NCI-H1436 (cell line): Measurements from ENCODE around the gene ZBP1.
"Not testable (repeated sequence)": the region's sequence is repeated elsewhere in the genome, so short reads cannot be mapped to it uniquely, and the experiment has no call there.

Experiments used
- DNase-seq: peaks from one replicate; lab custom pipeline; 2025; lab: John Stamatoyannopoulos, UW

ZBP1 gene

DNA sequence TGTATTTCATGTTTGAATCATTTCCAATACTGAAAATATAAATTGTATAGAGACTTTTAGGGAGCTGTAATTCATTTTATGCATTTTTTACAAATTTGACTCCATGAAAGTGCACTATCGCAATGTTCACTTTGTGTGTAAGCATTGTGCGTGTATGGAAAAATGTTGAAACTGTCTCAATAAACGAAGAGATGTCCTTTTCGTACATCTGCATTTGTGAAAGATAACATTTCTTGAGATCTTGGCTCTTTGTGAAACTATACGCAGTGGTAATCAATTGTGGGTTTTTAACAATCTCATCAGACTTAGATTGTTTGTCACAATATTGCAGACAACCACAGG is 18.6 kb upstream of the ZBP1 start:
- DNase-seq: no peak

DNA sequence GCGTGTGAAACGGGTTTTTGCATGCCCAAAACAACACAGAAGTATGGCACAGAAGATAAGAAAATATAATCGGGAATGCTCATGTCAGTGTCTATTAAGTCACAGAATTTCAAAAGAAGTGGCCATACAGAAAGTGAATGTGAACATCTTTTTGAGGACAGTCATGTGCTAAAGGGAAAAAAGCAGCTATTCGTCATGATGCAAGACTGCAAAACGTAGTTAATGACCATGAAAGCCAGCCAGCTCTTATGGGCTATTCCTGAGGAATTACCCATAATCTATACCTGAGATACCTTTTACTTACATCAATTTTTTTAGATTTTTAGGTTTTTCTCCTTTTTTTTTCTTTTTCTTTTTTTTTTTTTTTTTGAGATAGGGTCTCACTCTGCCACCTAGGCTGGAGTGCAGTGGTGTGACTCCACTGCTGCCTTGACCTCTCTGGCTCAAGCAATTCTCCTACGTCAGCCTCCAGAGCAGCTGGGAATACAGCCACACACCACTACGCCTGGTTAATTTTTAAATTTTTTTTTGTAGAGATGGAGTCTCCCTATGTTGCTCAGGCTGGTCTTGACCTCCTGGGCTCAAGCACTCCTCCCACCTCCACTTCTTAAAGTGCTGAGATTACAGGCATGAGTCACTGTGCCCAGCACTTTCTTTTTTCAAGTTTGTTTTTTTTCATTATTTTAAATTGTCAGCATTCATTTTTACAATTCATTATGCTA is 18.1 kb upstream of the ZBP1 start:
- no peak for DNase-seq

DNA sequence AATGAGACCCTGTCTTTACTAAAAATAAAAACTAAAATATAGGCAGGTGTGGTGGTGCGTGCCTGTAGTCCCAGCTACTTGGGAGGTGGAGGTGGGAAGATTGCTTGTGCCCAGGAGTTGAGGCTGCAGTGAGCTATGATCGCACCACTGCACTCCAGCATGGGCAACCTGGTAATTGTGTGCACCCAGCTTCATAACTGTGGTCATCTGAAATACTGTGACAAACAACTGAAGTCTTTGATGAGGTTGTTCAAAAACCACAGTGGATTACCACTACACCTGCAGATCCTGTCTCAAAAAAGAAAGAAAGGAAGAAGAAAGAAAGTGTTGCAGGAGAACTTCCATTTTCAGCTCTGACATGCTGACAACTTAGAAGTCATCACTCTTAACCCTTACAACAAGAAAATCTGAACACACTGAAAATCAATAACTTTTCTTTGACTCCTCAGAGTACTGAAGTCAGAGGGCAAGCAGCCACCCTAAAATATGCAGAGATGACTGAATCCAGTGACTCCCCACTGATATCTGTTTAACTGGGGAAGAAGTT is 13.8 kb upstream of the ZBP1 start:
- DNase-seq: no peak

DNA sequence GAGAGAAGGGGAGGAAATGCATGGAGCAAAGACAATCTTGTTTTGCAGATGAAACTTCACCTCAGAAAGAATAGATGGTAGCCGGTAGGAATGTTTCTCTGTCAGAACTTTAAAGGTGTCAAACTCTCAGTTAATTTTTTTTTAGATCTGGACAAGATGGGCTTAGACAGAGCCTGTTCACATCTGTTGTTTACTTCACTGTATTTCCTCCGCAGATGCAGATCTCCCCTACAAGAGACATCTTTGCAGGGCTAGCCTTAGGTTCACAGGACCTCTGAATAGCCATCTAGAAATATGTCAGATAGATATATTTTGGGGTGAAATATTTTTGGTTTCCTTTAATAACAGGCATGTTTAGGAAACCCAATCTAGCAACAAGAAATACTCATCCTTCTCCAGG is 12.1 kb upstream of the ZBP1 start:
- no peak for DNase-seq

DNA sequence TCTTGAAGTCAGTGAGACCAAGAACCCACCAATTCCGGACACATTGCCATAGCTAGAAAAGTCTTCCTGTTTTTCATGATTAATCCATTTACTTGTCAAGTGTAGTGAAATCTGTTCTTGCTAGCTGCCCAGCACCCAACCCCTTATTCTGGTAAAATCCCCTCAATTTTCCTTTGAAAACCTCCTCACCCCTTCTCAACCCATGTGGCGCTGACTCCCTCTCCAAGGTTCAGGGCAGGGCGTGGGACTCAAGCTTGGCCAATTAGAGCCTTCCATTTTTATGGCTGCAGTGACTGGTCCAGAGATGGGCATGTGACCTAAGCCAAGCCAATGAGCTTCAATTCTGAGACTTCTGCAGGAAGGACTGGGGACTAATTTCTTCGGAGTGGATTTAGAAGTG is 9.8 kb upstream of the ZBP1 start:
- DNase-seq: no peak

DNA sequence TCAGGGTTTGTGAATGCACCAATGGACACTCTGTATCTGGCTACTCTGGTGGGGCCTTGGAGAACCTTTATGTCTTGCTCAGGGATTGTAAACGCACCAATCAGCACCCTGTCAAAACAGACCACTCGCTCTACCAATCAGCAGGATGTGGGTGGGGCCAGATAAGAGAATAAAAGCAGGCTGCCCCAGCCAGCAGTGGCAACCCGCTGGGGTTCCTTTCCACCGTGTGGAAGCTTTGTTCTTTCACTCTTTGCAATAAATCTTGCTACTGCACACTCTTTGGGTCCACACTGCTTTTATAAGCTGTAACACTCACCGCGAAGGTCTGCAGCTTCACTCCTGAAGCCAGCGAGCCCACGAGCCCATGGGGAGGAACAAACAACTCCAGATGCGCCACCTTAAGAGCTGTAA is 9.3 kb upstream of the ZBP1 start:
- not testable (repeated sequence) for DNase-seq

DNA sequence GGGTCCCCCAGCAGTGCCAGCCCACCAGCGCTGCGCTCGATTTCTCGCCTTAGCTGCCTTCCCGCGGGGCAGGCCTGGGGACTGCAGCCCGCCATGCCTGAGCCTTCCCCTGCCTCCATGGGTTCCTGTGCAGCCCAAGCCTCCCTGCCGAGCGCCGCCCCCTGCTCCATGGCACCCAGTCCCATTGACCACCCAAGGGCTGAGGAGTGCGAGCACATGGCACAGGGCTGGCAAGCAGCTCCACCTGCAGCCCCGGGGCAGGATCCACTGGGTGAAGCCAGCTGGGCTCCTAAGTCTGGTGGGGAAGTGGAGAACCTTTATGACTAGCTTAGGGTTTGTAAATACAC is 8.7 kb upstream of the ZBP1 start:
- not testable (repeated sequence) for DNase-seq

DNA sequence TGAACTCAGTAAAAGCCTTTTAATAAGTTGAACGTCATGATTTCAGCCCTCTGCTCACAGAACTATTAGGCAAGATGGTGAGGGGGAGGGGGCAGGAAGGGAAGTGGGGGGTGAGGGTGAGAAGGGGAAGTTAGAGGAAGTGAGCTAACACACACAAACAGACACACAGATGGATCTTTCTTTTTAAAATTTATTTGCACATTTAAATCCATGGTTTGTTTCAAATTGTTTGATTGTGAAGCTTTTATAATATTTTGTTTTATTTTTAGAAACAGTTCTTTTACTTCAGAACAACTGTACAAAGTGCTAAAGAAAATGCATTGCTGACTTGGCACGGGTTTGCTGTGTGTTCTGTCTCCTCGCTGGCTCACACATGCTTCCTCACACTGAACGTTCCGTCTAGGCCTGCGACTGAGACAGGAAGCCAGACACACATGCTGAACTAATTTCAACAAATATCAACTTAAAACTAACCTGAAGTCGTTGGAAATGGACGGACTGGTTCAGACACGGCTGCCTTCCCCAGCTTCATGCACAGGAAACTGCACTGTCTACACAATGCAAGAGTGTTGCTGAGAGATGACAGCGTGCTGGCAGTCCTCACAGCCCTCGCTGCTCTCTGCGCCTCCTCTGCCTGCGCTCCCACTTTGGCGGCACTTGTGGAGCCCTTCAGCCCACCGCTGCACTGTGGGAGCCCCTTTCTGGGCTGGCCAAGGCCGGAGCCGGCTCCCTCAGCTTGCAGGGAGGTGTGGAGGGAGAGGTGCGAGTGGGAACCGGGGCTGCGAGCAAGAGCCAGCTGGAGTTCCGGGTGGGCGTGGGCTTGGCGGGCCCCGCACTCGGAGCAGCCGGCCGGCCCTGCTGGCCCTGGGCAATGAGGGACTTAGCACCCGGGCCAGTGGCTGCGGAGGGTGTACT is 8.1 kb upstream of the ZBP1 start:
- DNase-seq: no peak

DNA sequence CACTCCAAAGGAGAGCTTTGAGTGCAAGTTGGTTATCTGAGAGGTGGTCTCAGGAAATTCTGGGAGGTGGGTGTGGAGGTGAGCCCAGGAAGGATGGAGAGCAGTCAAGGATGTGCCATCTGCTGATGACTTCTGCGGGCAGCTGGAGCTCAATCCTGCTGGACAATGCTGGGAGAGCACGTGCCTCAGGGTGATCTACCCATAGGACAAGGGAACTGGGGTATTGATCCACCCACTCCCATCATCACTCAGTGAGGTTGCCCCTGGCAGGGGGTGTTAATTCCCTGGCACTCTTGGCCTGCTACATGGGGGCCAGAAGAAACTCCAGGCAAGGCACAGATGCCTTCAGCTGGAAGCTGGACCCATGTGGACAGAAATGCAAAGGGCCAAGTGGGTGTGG is 7.1 kb upstream of the ZBP1 start:
- DNase-seq: no peak

DNA sequence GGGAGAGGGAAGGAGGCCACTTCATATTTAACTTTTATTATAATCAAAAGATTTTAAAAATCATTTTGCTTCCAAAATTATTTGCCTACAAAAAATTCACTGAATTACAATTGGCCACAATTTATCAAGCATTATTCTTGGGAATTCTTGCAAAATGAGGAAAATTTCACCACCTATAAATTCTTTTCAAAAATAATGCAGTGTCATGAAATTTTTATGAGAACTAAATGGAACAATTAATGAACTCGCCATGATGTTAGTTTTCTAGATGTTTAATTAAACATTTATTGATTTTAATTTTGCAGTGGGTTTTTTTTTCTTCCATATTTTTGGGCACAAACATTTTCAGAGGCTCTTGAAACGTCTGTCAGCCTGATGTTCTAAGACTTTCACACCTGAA is 5.8 kb upstream of the ZBP1 start:
- no peak for DNase-seq

DNA sequence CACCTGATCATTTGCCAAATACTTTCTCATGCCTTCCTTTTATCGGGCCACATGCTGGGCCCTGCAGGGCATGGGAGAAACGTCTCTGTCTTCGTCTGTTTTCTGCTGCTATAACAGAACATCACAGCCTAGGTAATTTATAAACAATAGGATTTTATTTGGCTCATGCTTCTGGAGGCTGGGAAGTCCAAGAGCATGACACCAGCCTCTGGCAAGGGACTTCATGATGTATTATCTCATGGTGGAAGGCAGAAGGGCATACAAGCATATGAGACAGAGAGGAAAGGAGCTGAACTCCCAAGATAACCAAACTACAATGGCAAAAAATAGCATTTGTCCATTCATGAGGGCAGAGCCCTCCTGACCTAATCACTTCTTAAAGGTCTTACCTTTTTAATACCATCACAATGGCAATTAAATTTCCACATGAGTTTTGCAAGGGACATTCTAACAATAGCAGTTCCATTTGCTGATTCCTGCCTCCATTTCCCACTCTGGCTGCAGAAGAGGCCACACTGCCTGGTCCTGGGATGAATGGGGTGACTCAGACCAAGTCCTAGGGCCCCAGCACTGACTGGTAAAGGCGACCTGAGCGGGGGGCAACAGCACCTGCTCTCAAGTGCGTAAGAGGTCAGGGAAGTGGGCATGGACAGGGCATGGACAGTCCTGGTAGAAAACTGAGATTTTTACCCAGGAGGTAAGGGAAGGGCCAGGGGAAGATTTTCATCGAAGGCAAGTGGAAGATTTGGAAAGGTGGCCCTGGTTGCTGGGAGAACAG is 5.1 kb upstream of the ZBP1 start:
- DNase-seq: no peak

DNA sequence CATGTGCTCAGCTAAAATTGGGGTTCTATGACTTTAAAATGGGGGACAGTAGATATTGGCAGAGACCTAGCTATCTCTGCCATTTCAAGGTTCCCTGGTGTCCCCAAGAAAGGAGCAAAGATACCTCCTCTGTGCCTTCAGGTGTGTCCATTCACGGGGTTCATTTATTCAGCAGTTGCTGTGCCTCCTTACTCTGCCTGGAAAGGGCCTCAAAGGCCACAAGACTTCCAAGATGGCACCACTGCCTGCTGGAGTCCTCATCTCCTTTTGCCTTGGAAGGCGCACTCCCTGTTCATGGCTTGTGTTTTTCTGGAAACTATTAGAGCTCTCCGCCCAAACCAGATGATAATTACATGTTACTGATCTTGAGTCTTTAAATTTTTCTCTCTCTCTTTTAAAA is 3.9 kb upstream of the ZBP1 start:
- DNase-seq: no peak

DNA sequence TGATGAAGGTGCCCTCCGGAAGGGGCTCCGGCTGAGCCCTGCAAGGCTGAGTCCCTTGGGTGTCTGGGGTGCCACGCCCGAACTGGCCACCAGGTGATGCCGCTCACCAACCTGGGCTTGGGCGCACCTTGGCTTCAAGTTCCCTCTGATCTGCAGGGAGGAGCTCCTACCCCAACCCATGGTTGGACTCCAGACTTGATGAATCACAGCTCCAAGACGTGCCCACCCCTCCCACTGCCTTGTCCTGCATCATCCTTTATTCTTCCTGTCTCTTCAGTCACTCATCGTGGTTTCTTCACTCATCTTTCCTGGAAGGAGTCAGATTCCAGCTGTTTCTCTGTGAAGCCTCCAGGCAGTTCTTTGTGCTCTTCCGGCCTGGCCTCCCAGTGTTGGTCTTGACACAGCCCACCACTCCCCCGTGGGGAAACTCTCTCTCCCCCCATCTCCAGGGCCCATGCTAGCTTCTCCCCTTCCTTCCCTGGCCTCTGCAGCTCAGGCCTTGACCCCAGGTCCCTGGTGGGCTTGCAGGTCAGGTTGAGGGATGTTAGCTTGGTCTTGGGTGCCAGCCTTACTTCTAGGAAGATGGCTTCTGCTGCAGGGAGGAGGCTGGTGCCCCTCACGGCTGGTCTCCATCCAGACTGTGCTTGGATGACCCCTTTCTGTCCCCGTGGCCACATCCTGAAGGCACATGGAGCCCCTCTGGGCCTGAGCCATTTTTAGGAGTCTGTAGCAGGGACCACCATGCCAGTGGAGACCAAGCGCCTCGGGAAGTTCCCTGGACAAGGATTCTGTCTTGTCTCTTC is 2.6 kb upstream of the ZBP1 start:
- DNase-seq: peak; percentile 39

DNA sequence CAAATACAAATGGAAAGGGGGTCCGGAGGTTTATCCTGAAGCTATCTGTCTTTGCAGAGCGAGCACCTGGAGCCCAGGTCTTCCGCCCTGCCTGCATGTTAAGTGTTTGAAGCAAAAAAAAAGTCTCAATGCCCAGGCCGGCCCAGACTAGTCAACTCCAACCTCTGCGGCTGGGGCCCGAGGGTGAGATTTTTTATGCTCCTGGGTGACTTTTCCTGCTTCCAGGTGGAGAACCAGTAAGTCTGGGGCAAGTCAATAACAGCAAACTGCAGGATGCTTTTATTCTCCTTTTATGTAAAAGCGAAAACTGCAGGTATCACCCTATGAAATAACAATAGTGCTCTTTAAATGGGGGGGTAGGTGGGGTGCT is 2.0 kb upstream of the ZBP1 start:
- DNase-seq: no peak

DNA sequence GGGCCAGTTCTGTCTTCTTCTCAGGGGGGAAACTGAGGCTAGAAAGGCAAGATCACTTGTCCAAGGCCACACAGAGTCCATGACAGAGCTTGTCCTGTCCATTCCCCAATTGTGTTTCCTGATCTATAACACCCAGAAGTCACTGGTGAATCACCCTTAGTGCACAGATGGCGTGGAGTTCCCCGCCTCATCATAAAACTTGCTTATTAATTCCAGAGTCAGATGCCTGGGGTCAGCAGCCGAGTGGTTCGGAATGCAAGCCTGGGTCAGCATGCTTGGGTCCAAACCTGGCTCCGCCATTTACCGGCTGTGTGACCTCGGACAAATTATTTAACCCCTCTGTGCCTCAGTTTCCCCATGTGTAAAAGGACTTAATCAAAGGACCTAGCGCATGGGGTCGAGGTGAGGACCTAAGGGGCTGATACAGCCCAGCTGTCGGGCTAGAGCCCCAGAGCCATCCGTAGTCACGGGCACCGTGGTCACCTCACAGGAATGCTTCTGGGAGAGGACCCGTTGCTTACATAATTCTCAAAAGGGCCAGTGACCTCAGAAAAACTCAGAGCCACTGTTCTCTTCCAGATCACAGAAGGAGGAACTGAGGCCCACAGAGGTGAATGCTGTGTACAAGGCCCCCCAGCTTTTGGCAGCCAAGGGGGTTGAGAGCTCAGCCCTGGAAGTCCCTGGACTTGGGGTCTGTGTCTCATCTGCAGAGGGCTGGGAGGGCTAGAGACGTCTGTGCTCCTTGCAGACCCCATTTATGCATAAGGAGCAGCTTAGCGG is 1.4 kb upstream of the ZBP1 start:
- no peak for DNase-seq

DNA sequence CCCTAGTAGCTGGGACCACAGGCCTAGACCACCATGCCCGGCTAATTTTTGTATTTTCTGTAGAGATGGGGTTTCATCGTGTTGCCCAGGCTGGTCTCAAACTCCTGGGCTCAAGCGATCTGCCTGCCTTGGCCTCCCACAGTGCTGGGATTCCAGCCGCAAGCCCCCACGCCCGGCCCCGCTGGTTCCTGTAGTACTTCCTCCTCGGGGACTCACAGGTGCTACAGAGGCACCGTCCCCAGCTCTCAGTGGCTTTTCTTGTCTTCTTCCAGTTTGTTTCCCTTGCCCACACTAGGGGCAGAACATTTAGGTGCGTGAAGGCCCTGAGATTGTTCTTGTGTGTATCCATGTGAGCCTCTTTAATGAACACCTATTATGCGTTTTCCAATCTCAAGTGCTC is 773 bp upstream of the ZBP1 start:
- no peak for DNase-seq

DNA sequence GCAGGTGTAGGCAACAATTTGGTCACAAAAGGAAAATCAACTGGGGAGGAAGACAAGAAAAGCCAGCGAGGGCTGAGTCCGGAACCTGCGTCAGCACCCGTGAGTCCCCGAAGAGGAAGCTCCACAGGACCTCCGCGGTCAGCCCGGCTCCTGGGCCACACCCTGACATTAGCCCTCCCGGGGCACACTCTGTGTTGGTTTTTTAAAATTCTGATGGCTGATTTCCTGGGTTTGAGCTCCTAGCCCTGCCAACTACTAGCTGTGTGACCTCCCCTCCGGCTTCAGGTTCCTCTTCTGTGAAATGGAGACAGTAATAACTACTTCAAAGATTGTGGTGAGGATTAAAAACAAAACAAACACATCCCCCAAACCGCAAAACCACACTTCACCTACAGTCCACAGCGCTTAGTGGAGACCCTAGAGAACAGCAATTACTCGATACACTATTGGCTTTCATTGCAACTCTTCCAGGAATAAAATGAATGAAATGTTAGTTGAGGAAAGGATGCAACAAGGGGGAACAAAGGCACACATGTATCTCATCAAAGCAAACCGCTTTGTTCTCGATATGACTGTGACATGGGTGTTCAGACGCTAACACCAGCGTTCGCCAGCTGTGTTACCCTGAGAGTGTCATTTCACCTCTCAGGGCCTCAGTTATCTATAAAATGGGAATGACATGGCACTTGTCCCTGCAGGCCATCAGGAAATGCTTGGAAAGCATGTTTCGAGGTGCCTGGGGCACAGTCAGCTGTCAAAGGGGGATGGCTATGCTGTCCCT is 985 bp downstream of the ZBP1 start:
- DNase-seq: no peak

DNA sequence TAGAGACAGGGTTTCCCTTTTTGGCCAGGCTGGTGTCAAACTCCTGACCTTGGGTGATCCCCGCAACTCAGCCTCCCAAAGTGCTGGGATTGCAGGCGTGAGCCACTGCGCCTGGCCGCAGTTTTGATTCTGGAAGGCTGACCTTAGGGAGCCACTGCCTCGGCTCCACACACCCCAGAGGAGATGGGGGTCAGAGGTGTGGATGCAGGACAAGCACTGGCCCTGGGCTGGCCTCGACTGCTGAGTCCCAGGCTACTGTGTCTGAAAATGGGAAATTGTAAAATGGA is 1.5 kb downstream of the ZBP1 start:
- DNase-seq: no peak

DNA sequence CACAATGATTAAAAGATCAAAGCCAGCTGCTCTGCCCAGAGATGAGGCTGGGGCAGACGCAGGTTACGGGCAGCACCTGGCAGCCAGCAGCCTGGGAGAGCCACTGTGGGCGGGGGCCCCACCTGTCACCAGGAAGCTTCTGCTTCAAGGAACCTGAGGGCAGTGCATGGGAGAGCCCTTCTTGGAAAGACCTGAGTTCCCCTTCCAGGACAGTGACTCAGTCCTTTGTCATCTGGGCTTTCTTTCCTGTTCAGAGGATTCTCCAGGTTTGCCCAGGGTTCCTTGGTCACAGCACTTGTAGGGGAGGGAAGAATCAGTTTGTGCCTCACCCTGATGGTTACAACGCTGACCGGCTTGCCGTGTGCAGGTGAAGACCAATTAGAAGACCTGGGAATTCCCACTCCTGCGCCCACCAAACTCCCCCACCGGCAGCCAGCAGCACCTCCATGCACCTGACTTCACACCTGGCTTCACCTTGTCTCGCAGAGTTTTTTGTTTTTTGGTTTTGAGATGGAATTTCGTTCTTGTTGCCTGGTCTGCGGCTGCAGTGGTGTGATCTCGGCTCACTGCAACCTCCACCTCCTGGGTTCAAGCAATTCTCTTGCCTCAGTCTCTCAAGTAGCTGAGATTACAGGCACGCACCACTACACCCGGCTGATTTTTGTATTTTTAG is 2.0 kb downstream of the ZBP1 start:
- no peak for DNase-seq
